Activated naive CD8-positive, alpha-beta T cell treated with anti-CD3 and anti-CD28 coated beads for 36 hours (primary cell): ENCODE measurements around the gene PRMT9. TPM values are rescaled to one million over a fixed set of nuclear protein-coding genes. Genes with fewer than 3 reads are reported as not detected.
A peak's percentile ranks its signal among the peaks of the same experiment; 100 is the strongest.

Experiments
- DNase-seq: peaks from one replicate; pipeline ENCODE4 v3.0.0; 2021
- H3K27ac Mint-ChIP-seq: one replicate; pipeline ENCODE4 v1.8.0; 2022; ENCODE audit warnings: mild to moderate bottlenecking, moderate library complexity, mixed read lengths
- H3K27me3 Mint-ChIP-seq: one replicate; pipeline ENCODE4 v1.8.0; 2022; ENCODE audit warnings: mild to moderate bottlenecking, mixed read lengths
- H3K36me3 Mint-ChIP-seq: one replicate; pipeline ENCODE4 v1.8.0; 2021; ENCODE audit warnings: mild to moderate bottlenecking, mixed read lengths
- H3K4me1 Mint-ChIP-seq: one replicate; pipeline ENCODE4 v1.8.0; 2021; ENCODE audit warnings: mixed read lengths
- H3K4me3 Mint-ChIP-seq: one replicate; pipeline ENCODE4 v1.8.0; 2022; ENCODE audit warnings: mild to moderate bottlenecking, moderate library complexity, mixed read lengths
- H3K9me3 Mint-ChIP-seq: one replicate; pipeline ENCODE4 v1.8.0; 2022; ENCODE audit warnings: mixed read lengths
- total RNA-seq, 2 experiments: library from RNA; stranded (reverse); gene quantifications; one replicate each; pipeline ENCODE4 v1.2.3, GENCODE V29; 2021

Gene PRMT9
- total RNA-seq, 2 experiments from 2014 or later, result 6.8 to 7.1 TPM

- Mint-ChIP-seq H3K36me3 (no peaks in the 10 kb centered on the region), H3K4me3 (no peak overlapping the region), H3K27ac (no peak overlapping the region), H3K9me3 (no peaks in the 10 kb centered on the region), H3K27me3 (no peaks in the 10 kb centered on the region), H3K4me1 (no peaks in the 10 kb centered on the region)
- no peak for DNase-seq
Observed at GRCh38 chr4:147704846-147705245, 20.9 kb upstream of the PRMT9 start.

- Mint-ChIP-seq H3K27me3 (peaks cover 14% of the 10 kb centered on the region), H3K36me3 (no peaks in the 10 kb centered on the region), H3K4me1 (no peaks in the 10 kb centered on the region), H3K9me3 (peaks cover 3% of the 10 kb centered on the region), H3K4me3 (no peak overlapping the region), H3K27ac (no peak overlapping the region)
- DNase-seq, result no peak
Observed at GRCh38 chr4:147696866-147697265, 12.9 kb upstream of the PRMT9 start.

DNA sequence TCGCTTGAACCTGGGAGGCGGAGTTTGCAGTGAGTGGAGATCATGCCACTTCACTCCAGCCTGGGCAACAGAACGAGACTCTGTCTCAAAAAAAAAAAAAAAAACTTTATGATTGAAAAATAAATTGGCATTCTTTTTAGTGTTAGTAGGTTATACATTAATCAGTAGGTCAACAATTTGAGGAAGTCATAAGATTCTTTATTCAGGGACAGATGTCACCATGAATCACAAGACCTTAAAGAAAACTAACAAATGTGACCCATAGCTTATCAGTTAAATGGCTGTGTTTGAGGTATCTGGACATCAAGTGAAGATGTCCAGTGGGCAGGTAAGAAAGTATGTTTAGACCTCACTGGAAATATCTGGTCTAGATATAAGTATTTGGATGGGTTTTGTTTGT is 9.3 kb upstream of the PRMT9 start:
- Mint-ChIP-seq H3K4me1 (peaks cover 6% of the 10 kb centered on the region), H3K27me3 (peaks cover 24% of the 10 kb centered on the region), H3K9me3 (no peaks in the 10 kb centered on the region), H3K4me3 (no peak overlapping the region), H3K27ac (no peak overlapping the region), H3K36me3 (no peaks in the 10 kb centered on the region)
- no peak for DNase-seq

DNA sequence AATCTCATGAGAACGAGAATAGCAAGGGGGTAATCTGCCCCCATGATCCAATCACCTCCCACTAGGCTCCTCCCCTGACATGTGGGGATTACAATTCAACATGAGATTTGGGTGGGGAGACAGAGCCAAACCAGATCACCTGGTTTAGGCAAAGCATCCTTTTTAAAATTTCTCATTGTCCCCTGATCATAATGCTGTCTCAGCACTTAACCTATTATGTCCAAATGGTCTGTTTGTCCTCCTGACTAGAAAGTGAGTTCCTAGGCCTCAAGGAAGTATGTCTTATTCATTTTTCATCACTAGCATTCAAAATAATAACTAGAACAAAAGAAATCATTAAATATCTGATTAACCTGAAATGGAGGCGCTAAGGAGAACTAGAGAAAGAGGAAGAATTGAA is 7.9 kb upstream of the PRMT9 start:
- peaks cover 6% of the 10 kb centered on the region for H3K4me1 Mint-ChIP-seq
- no peaks in the 10 kb centered on the region for H3K9me3 Mint-ChIP-seq
- H3K27ac Mint-ChIP-seq, result no peak overlapping the region
- H3K4me3 Mint-ChIP-seq, result no peak overlapping the region
- DNase-seq, result no peak
- H3K27me3 Mint-ChIP-seq, result peaks cover 28% of the 10 kb centered on the region
- no peaks in the 10 kb centered on the region for H3K36me3 Mint-ChIP-seq

GRCh38 chr4:147689067-147689466 is 5.1 kb upstream of the PRMT9 start:
- Mint-ChIP-seq H3K4me3 (peak overlapping the region; percentile 37), H3K27ac (peak overlapping the region; percentile 65)
- DNase-seq, result peak; percentile 19

GRCh38 chr4:147683188-147683591 is 773 bp downstream of the PRMT9 start:
- Mint-ChIP-seq H3K27me3 (peaks cover 16% of the 10 kb centered on the region), H3K4me3 (peak overlapping the region; percentile 98), H3K27ac (peak overlapping the region; percentile 93), H3K4me1 (peaks cover 25% of the 10 kb centered on the region), H3K9me3 (no peaks in the 10 kb centered on the region), H3K36me3 (peaks cover 6% of the 10 kb centered on the region)
- DNase-seq, result no peak

More at GRCh38 chr4:147689067-147689466, 5.1 kb upstream of the PRMT9 start:
- H3K36me3 Mint-ChIP-seq, result no peaks in the 10 kb centered on the region
- no peaks in the 10 kb centered on the region for H3K9me3 Mint-ChIP-seq
- H3K27me3 Mint-ChIP-seq, result peaks cover 32% of the 10 kb centered on the region
- H3K4me1 Mint-ChIP-seq, result peaks cover 10% of the 10 kb centered on the region

DNA sequence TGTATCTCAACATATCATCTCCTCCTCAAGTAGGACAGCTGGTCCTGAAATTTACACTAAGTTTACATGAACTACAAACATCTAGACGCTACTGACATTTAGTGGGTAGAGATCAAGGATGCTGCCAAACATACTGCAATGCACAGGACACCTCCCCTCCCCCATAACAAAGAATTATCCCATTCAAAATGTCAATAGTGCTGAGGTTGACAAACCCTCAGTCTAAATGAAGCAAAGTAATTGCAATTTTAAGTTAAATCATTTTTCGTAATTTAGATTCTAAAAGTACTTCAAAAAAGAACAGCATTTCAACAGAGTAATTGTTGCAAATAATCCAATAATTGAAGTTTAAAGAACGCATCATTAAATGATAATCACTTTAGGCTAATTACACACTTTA is 1.2 kb downstream of the PRMT9 start:
- DNase-seq, result no peak
- H3K27ac Mint-ChIP-seq, result peak overlapping the region; percentile 93
- no peaks in the 10 kb centered on the region for H3K9me3 Mint-ChIP-seq
- peaks cover 6% of the 10 kb centered on the region for H3K36me3 Mint-ChIP-seq
- peak overlapping the region; percentile 98 for H3K4me3 Mint-ChIP-seq
- H3K4me1 Mint-ChIP-seq, result peaks cover 25% of the 10 kb centered on the region
- H3K27me3 Mint-ChIP-seq, result peaks cover 16% of the 10 kb centered on the region

- Mint-ChIP-seq H3K4me1 (peaks cover 20% of the 10 kb centered on the region), H3K27ac (no peak overlapping the region), H3K36me3 (peaks cover 6% of the 10 kb centered on the region), H3K9me3 (no peaks in the 10 kb centered on the region), H3K27me3 (no peaks in the 10 kb centered on the region), H3K4me3 (no peak overlapping the region)
- peak; percentile 4 for DNase-seq
Observed at GRCh38 chr4:147678796-147679549, 5.0 kb downstream of the PRMT9 start.

DNA sequence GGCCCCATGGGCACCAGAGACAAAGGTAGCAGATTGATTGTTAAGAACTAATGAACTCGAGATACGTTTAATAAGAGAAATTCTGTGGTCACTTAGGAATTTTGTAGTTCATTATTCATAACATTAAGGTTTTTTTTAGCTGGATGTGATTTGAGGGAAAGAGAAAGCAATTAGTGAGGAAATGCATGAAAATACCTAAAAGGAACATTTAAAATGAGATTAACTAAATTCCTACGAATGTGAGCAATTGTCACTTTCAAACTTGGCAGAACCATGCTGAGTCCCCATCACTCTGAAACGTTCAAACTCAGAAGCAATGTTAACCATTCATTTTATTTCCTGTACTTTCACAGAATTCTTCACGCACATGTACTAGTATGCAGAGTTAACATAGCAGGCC is 5.9 kb downstream of the PRMT9 start:
- no peaks in the 10 kb centered on the region for H3K27me3 Mint-ChIP-seq
- H3K9me3 Mint-ChIP-seq, result no peaks in the 10 kb centered on the region
- H3K4me3 Mint-ChIP-seq, result no peak overlapping the region
- H3K36me3 Mint-ChIP-seq, result peaks cover 5% of the 10 kb centered on the region
- peaks cover 20% of the 10 kb centered on the region for H3K4me1 Mint-ChIP-seq
- H3K27ac Mint-ChIP-seq, result no peak overlapping the region
- DNase-seq, result no peak

- no peaks in the 10 kb centered on the region for H3K27me3 Mint-ChIP-seq
- H3K9me3 Mint-ChIP-seq, result no peaks in the 10 kb centered on the region
- H3K27ac Mint-ChIP-seq, result no peak overlapping the region
- H3K4me3 Mint-ChIP-seq, result no peak overlapping the region
- DNase-seq, result no peak
- H3K4me1 Mint-ChIP-seq, result peaks cover 3% of the 10 kb centered on the region
- H3K36me3 Mint-ChIP-seq, result peaks cover 21% of the 10 kb centered on the region
Observed at GRCh38 chr4:147674496-147674895, 9.5 kb downstream of the PRMT9 start.

- H3K36me3 Mint-ChIP-seq, result peaks cover 20% of the 10 kb centered on the region
- no peaks in the 10 kb centered on the region for H3K27me3 Mint-ChIP-seq
- H3K4me1 Mint-ChIP-seq, result peaks cover 3% of the 10 kb centered on the region
- H3K4me3 Mint-ChIP-seq, result no peak overlapping the region
- no peak overlapping the region for H3K27ac Mint-ChIP-seq
- no peak for DNase-seq
- no peaks in the 10 kb centered on the region for H3K9me3 Mint-ChIP-seq
Observed at GRCh38 chr4:147674073-147674472, 9.9 kb downstream of the PRMT9 start.

DNA sequence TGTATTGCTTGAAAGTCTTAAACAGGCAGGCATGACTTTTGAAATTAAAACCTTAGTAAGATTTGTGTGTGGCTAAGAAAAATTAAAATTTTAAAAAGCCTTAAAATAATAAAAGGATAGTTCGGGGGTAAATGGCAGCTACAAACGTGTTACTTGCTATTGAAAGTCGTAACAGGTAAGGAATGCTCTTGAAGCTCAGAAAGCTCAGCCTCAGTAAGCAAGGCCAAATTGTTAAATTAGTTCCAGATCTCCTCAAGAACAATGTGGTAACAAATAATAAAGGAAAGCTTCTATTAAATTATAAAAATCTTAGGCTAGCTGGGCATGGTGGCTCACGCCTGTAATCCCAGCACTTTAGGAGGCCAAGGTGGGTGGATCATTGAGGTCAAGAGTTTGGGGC is 25.5 kb downstream of the PRMT9 start:
- Mint-ChIP-seq H3K27me3 (no peaks in the 10 kb centered on the region), H3K4me3 (no peak overlapping the region), H3K4me1 (no peaks in the 10 kb centered on the region), H3K27ac (no peak overlapping the region), H3K9me3 (no peaks in the 10 kb centered on the region), H3K36me3 (peaks cover 23% of the 10 kb centered on the region)
- no peak for DNase-seq

GRCh38 chr4:147655639-147656038 is 28.3 kb downstream of the PRMT9 start:
- no peak overlapping the region for H3K4me3 Mint-ChIP-seq
- H3K36me3 Mint-ChIP-seq, result peaks cover 26% of the 10 kb centered on the region
- H3K9me3 Mint-ChIP-seq, result no peaks in the 10 kb centered on the region
- H3K27ac Mint-ChIP-seq, result no peak overlapping the region
- H3K27me3 Mint-ChIP-seq, result no peaks in the 10 kb centered on the region
- no peak for DNase-seq
- peaks cover 8% of the 10 kb centered on the region for H3K4me1 Mint-ChIP-seq

- Mint-ChIP-seq H3K36me3 (peaks cover 47% of the 10 kb centered on the region), H3K9me3 (peaks cover 1% of the 10 kb centered on the region), H3K4me1 (peaks cover 26% of the 10 kb centered on the region), H3K27me3 (no peaks in the 10 kb centered on the region), H3K27ac (no peak overlapping the region), H3K4me3 (no peak overlapping the region)
- no peak for DNase-seq
Observed at GRCh38 chr4:147651563-147651962, 32.4 kb downstream of the PRMT9 start.

DNA sequence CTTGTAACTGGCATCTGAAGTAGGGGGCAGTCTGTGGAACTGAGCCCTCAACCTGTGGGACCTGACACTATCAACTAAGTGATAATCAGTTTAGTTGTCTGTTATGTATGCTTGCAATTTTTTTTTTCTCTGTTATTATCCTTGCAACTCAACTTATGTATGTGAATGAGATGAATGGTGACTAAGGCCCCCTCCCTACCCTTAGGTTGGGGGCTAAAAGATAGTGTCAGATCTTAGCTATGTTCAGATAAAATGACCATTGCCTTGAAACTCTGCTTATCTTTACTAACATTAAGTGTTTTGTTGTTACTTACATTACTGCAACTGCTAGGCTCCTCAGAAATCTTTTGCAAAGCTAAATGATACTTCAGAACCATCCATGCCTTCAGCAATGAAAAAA is 35.3 kb downstream of the PRMT9 start:
- Mint-ChIP-seq H3K36me3 (peaks cover 43% of the 10 kb centered on the region), H3K4me1 (peaks cover 37% of the 10 kb centered on the region), H3K9me3 (peaks cover 1% of the 10 kb centered on the region), H3K4me3 (no peak overlapping the region), H3K27ac (no peak overlapping the region), H3K27me3 (no peaks in the 10 kb centered on the region)
- no peak for DNase-seq

GRCh38 chr4:147645099-147645498 is 38.9 kb downstream of the PRMT9 start:
- Mint-ChIP-seq H3K9me3 (peaks cover 5% of the 10 kb centered on the region), H3K27ac (no peak overlapping the region)

More at GRCh38 chr4:147645099-147645498, 38.9 kb downstream of the PRMT9 start:
- no peak for DNase-seq
- no peaks in the 10 kb centered on the region for H3K27me3 Mint-ChIP-seq
- peaks cover 55% of the 10 kb centered on the region for H3K36me3 Mint-ChIP-seq
- H3K4me1 Mint-ChIP-seq, result peaks cover 31% of the 10 kb centered on the region
- no peak overlapping the region for H3K4me3 Mint-ChIP-seq
